GM19193 (cell line): ENCODE results near the gene JMJD6.
A peak's percentile ranks its signal among the peaks of the same experiment; 100 is the strongest.

Experiments
- POLR2A ChIP-seq: IDR thresholded peaks from 4 replicates; pipeline ENCODE4 v1.6.1; 2011; ENCODE audit not compliant: insufficient read depth, insufficient read length; ENCODE audit errors: extremely low read depth

Gene JMJD6

DNA sequence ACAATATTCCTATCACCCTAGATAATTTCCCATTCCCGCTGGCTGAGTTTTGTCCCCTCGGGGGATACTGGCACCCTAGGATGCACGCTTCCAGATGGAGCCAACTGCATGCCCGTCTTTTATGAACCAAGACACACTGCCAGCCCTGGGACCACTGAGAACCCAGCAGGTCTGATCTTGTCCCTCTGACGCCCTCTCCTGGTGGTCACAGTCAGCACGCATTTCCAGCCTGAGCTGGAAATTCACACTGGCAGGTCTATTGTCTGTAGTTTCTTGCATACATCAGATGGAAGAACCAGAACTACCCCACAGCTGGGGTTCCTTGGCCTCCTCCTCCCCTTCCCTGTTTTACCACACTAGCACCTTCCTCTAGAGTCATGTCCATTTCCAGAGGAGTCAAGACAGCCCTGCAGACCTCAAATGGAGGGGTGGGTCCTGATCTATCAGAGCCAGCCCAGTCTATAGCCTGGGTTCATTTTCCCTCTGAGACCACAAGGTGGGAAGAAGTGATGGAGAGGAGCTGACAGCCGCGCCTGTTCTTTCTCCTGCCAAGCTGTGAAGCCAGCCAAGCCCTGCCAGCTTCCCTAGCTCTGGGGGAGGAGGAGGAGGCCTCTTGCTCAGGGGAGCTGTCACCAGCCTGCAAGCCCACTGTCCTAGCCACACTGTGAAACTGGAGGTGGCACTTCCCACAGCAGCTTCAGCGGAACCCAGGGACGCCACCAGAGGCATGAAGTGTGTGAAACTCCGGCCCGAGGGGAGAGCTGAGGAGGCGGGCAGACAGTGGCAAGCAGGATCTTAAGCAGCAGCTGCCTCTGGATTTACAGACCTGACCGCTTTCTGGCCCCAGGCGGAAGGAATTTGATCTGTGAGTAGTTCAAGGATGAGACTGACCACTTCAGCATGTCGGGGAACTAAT lies 44.9 kb downstream of the JMJD6 start:
- no peak for TF ChIP-seq POLR2A

DNA sequence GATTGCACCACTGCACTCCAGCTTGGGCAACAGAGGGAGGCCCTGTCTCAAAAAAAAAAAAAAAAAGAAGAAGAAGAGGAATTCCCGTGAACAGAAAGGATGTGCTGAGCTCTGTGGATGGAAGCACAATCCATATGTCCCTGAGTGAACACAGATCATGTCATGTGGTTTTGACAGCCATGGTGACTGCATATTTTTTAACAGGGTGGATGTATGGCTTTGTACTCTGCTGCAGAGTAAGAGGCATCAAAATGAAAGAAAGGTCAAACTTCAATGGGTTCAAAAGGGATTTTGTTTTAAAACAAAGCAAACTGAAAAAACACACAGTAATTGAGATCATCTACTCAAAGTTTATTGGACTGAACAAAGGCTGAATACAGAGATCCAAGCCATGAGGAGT lies 47.2 kb downstream of the JMJD6 start:
- no peak for TF ChIP-seq POLR2A

DNA sequence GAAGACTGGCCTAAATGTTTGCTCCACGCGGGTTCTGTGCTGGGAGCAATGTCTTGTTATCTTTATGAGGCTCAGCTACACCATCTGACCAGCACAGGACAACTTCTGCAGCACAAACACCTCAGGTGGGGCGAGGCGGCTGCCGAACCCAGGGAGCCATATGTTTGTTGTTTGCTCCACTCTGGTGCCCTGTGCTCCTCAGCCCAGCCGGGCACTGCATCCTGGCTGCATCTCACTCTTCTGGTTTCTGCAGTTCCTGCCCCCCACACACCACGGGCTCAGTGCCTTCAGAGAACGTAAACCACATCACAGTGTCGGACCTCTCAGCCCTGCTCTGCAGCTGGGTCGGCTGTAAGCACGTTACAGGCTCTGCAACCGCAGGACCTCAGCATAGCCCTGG lies 48.1 kb downstream of the JMJD6 start:
- no peak for TF ChIP-seq POLR2A

DNA sequence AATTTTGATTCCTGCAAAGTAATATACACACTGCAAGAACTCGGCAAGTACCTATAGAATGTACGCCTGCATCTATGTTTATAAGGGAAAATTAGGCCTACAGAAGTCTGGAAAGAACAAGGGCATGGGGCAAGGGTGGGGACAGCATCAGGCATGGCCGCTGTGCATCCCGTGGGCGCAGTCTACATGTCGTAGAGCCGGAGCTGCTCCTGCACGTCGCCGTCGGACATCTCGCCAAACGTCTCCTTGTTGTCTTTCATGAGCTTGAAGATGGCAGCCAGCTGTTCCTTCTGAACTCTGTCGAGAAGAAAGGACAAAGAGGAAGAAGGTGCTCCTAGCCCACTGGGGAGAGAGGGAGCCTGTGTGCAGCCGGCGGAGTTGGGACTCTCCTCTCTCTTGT lies 49.0 kb downstream of the JMJD6 start:
- TF ChIP-seq POLR2A = no peak

DNA sequence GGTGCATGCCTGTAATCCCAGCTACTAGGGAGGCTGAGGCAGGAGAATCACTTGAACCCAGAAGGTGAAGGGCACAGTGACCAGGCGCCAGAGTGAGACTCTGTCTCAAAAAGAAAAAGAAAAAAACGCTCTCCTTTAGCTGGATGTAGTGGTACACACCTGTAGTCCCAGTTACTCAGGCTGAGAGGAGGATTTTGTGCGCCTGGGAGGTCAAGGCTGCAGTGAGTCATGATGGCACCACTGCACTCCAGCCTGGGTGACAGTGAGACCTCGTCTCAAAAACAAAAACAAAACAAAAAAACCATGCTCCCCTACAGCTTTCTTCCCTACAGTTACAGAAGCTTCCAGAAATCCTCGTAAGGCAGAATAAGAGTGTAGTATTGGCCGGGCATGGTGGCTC lies 49.8 kb downstream of the JMJD6 start:
- no peak for TF ChIP-seq POLR2A

DNA sequence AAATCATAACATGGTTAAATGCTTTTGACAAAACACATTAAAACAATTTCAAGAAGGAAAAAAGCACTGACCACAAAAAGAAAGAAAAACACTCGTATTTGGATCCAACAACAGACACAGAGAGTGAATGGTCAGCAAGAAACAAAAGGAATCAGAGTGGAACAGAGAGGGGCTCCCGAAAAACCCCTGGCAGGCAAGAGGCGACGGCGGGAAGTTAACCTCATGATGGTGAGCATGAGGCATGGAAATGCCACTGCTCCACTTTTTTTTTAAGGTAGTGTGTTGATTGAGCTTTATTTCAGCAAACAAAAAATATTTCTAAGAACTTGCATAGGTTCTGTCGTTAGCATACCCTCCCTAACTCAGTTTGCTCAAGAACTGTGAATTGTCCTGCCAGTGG lies 50.8 kb downstream of the JMJD6 start:
- TF ChIP-seq POLR2A = no peak

DNA sequence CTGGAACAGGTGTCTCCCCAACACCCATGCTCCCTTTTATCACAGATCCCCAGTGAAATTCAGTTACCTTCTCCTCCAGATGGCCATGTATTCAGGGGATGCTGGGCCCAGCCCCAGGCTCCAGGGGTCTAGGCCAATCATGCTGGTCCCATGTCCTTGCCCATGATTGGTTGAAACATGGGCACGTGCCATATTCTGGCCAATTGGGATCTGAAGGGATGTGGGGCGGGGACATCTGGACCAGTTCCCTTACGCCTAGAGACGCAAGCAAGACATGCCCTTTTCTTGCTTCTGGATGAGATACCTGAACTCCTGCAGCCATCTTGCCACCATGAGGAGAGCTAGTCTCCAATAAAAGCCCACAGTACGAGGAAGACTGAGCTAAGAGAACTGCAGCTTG lies 51.8 kb downstream of the JMJD6 start:
- no peak for TF ChIP-seq POLR2A

DNA sequence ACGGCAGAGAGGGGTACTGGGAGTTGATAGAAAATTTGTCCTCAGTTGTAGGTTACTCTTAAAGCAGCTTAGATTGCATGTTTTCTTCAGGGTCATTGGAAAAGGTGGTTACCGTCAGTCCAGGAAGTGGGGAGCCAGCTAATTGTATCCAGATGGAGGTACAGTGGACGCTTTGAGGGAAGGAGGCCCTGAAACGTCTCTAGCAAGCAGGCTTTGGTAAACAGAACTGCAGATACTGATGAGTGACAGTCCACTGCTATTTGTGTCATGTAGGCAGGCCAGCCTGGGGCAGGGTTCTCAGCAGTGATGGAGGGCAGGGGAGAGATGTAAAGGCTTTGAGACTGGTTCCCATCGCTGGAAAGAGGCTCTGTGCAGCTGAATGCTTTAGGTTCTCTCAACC lies 52.7 kb downstream of the JMJD6 start:
- no peak for TF ChIP-seq POLR2A

DNA sequence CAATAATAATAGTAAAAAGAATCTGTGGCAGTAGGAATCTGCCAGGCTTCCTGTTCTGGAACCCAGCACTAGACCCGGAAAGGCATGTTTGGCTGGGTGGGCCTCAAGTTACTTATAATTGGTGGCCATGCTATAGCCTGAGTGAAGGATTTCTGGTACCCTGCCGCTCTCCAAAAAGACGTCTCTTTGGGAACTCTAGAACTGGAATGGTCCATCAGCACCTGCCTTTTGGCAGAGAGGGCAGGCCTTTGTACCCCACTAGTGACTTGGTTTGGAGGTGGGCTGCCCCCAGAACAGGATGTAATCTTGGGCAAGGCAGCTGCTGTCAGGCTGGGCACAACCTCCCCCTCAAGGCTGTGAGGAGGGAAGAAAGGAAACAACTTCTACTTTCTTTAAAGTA lies 53.5 kb downstream of the JMJD6 start:
- no peak for TF ChIP-seq POLR2A

DNA sequence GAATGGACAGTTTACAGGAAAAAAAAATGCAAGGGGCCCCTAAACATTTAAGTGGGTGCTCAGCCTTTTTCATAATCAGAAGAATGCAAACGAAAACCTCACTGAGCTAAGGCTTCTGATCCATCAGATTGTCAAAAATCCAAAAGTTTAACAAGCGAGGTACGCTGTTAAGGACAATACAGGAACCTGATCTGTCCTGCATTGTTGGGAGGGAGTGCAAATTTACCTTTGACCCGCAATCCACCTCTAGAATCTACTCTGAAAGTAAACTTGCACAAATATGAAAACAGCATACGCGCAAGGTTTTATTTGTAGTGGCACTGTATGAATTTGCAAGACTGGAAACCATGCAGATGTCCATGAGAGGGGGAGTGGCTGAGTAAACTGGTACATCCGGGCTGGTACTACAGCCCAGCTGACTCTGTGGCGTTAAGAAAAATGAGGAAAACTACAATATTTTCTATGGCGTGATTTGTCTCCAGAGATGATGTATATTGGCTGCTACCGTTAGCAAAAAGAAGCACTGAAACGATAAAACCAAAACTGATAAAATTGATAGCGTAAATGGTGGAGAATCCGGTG lies 54.0 kb downstream of the JMJD6 start:
- no peak for TF ChIP-seq POLR2A

DNA sequence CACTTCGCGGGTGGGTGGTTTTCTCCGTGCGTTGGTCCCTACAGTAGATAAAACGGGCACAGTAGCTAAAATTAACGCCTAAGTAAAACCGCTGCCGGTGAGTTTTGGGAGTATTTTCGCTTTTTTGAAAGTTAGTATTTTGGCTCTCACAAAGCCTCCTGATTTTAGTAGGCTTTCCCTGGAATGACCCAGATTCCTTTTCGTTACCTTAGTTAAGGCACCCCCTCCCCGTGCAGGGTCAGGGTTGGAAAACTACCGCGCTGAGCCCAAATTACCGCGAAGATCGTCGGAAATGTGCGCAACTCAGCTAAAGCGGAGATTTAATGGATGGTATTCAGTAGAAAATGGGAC lies 54.5 kb downstream of the JMJD6 start:
- TF ChIP-seq POLR2A = peak; percentile 74

DNA sequence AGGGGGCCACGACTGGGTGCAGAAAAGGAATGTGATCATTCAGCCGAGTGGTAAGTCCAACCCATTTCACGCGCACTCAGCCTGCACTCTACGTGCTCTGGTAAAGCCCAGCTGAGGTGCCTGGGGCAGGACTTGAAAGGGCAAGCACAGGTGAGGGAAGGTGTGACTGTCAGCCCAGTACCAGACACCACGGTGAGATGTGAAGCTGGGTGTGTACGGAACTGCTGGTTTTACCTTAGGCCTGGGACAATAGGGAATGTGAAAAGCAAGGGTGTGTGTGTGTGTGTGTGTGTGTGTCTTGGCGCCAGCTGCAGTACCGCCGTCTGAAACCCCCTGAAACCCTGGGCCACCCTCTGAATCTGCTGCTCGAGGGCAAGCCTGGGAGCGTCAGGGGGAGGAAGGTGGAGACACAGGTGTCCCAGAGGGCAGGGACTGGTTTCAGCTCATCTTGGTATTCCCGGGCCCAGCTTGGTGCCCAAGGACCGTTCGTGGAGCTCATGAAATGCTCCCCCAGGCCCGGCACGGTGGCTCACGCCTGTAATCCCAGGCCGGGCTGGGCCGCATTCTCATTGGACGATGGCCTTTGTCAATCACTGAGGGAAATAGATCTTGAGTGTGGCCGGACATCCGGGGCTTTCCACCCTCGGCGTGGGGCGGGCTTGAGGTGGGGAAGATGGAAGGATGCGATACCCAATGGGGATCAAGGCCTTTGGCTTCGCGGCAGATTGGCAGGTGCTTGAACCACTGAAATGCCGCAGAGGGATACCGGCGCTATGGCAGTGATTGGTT lies 55.1 kb downstream of the JMJD6 start:
- peak; percentile 78 for TF ChIP-seq POLR2A

DNA sequence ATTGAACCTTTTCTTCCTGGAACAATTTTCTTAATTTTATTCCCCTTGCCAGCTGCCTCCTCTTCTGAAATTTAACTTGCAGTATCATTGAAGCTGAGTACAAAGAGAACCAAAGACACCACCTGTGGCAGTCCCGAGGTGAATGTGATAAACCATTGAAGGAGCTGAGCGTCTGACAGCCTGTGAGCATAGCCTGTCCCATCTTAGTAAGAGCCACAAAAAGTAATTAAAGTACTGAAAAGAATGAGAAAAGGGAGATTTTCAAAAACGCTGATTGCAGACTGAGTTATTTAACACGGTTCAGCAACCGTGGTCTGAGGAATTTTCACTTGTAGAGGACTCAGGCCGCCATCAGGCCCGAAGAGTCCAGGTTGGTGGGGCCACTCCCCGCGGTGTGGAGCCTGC lies 55.7 kb downstream of the JMJD6 start:
- no peak for TF ChIP-seq POLR2A

DNA sequence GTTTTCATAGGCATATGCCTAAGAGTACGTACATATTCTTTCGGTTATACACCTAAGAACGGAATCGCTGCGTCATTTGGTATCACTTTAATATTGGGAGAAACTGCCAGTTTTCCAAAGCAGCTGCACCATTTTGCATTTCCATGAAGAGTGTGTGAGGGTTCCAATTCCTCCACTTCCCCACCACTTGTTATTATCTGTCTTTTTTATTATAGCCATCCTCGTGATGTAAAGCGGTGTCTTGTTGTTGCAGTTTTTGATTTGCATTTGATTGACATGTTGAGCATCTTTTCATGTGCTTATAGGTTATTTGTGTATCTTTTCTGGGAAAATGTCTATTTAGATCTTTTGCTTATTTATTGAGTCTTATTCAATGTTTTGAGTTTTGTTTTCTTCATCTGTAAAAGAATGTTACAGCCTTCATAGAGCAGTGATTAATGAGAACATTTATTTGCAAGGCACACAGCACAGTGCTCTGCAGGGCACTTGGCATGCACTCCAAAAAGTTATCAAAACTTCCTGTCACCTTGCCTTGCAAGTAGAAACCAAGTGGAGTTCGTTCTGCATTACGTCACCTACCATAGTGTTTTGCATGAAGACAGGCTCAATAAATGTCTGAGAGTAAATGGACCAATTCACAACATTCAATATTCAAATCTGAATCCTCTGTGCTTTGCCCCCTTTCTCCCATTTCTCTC lies 56.2 kb downstream of the JMJD6 start:
- TF ChIP-seq POLR2A = no peak
